ENCODE measurements around the gene MYO1E.
"Not testable (repeated sequence)": the region's sequence is repeated elsewhere in the genome, so short reads cannot be mapped to it uniquely, and the experiment has no call there.

Gene MYO1E

GRCh38 chr15:59166601-59167265 is 205.9 kb downstream of the MYO1E start:
- no peak overlapping the region for H3K4me3 ChIP-seq (ENCODE audit: control insufficient read depth in 1 of 7, extremely low read depth in 1 of 7, insufficient read depth in 4 of 7, low read depth in 2 of 7, low read length in 6 of 7)
- H3K27me3 ChIP-seq (replicated peaks in 2 of 5; ENCODE audit: control insufficient read depth in 4 of 5, insufficient read depth in 5 of 5, low read length in 4 of 5) = no peaks in the 10 kb centered on the region
- WGBS (ENCODE audit: insufficient coverage) = 86% methylated on average over 11 of the region's 11 CpGs
- H3K9me3 ChIP-seq (ENCODE audit: control extremely low read depth in 1 of 5, control insufficient read depth in 4 of 5, insufficient read depth in 2 of 5, low read depth in 1 of 5, low read length in 4 of 5) = no peaks in the 10 kb centered on the region
- peaks cover 0 to 4% (median 0%) of the 10 kb centered on the region in 4 experiments for H3K36me3 ChIP-seq (ENCODE audit: control insufficient read depth in 4 of 4, insufficient read depth in 4 of 4, low read length in 3 of 4)
- ChIA-PET CTCF (interaction anchor here (0.9 to 1.5 kb wide), 2 partner anchors 8 to 362 kb away, joined by 4 read pairs; no protein-coding TSS in a partner anchor), POLR2A (no interaction called here)
- DNase-seq = no peak
- H3K4me1 ChIP-seq (ENCODE audit: control extremely low read depth in 1 of 4, control insufficient read depth in 4 of 4, insufficient read depth in 4 of 4, low read length in 3 of 4) = peaks cover 0 to 33% (median 21%) of the 10 kb centered on the region in 4 experiments
- no peak overlapping the region for H3K27ac ChIP-seq (ENCODE audit: insufficient read depth in 1 of 2, low read depth in 1 of 2, low read length in 2 of 2, poor library complexity in 1 of 2, severe bottlenecking in 2 of 2)

- CTCF ChIA-PET = interaction anchor here (0.9 to 1.5 kb wide), 3 partner anchors 7 to 363 kb away, joined by 3 to 4 read pairs (median 4); no protein-coding TSS in a partner anchor
Observed at GRCh38 chr15:59166166-59166565, 206.5 kb downstream of the MYO1E start.

GRCh38 chr15:59165726-59166125 is 206.9 kb downstream of the MYO1E start:
- H3K36me3 ChIP-seq (ENCODE audit: control insufficient read depth in 4 of 4, insufficient read depth in 4 of 4, low read length in 3 of 4) = peaks cover 0 to 5% (median 0%) of the 10 kb centered on the region in 4 experiments
- DNase-seq = peak in 2 of 3 donors; percentile 4 to 5
- ChIA-PET CTCF (interaction anchor here (0.9 to 1.2 kb wide), 3 partner anchors 8 to 363 kb away, joined by 3 to 4 read pairs (median 4); no protein-coding TSS in a partner anchor), POLR2A (no interaction called here)
- peaks cover 0 to 29% (median 18%) of the 10 kb centered on the region in 4 experiments for H3K4me1 ChIP-seq (ENCODE audit: control extremely low read depth in 1 of 4, control insufficient read depth in 4 of 4, insufficient read depth in 4 of 4, low read length in 3 of 4)
- no peaks in the 10 kb centered on the region for H3K27me3 ChIP-seq (replicated peaks in 2 of 5; ENCODE audit: control insufficient read depth in 4 of 5, insufficient read depth in 5 of 5, low read length in 4 of 5)
- no peaks in the 10 kb centered on the region for H3K9me3 ChIP-seq (ENCODE audit: control extremely low read depth in 1 of 5, control insufficient read depth in 4 of 5, insufficient read depth in 2 of 5, low read depth in 1 of 5, low read length in 4 of 5)
- H3K4me3 ChIP-seq (ENCODE audit: control insufficient read depth in 1 of 7, extremely low read depth in 1 of 7, insufficient read depth in 4 of 7, low read depth in 2 of 7, low read length in 6 of 7) = no peak overlapping the region
- WGBS (ENCODE audit: insufficient coverage) = 100% methylated on average over 1 of the region's 3 CpGs
- no peak overlapping the region for H3K27ac ChIP-seq (ENCODE audit: insufficient read depth in 1 of 2, low read depth in 1 of 2, low read length in 2 of 2, poor library complexity in 1 of 2, severe bottlenecking in 2 of 2)

More at GRCh38 chr15:59166166-59166565, 206.5 kb downstream of the MYO1E start:
- H3K27me3 ChIP-seq (replicated peaks in 2 of 5; ENCODE audit: control insufficient read depth in 4 of 5, insufficient read depth in 5 of 5, low read length in 4 of 5) = no peaks in the 10 kb centered on the region
- peaks cover 0 to 4% (median 0%) of the 10 kb centered on the region in 4 experiments for H3K36me3 ChIP-seq (ENCODE audit: control insufficient read depth in 4 of 4, insufficient read depth in 4 of 4, low read length in 3 of 4)
- no peak overlapping the region for H3K4me3 ChIP-seq (ENCODE audit: control insufficient read depth in 1 of 7, extremely low read depth in 1 of 7, insufficient read depth in 4 of 7, low read depth in 2 of 7, low read length in 6 of 7)
- H3K27ac ChIP-seq (ENCODE audit: insufficient read depth in 1 of 2, low read depth in 1 of 2, low read length in 2 of 2, poor library complexity in 1 of 2, severe bottlenecking in 2 of 2) = no peak overlapping the region
- H3K9me3 ChIP-seq (ENCODE audit: control extremely low read depth in 1 of 5, control insufficient read depth in 4 of 5, insufficient read depth in 2 of 5, low read depth in 1 of 5, low read length in 4 of 5) = no peaks in the 10 kb centered on the region
- 50% methylated on average over 2 of the region's 4 CpGs for WGBS (ENCODE audit: insufficient coverage)
- DNase-seq = no peak
- H3K4me1 ChIP-seq (ENCODE audit: control extremely low read depth in 1 of 4, control insufficient read depth in 4 of 4, insufficient read depth in 4 of 4, low read length in 3 of 4) = peaks cover 0 to 33% (median 21%) of the 10 kb centered on the region in 4 experiments
- POLR2A ChIA-PET = no interaction called here

GRCh38 chr15:59162080-59162479 is 210.6 kb downstream of the MYO1E start:
- WGBS (ENCODE audit: insufficient coverage) = 86% methylated on average over 5 of the region's 8 CpGs
- POLR2A ChIA-PET = not testable (repeated sequence)

GRCh38 chr15:59160880-59161593 is 211.6 kb downstream of the MYO1E start:
- 96% methylated on average over 23 of the region's 23 CpGs for WGBS (ENCODE audit: insufficient coverage)
- H3K27me3 ChIP-seq (replicated peaks in 2 of 5; ENCODE audit: control insufficient read depth in 4 of 5, insufficient read depth in 5 of 5, low read length in 4 of 5) = no peaks in the 10 kb centered on the region
- CTCF ChIA-PET = interaction anchor here (0.9 to 1.1 kb wide), 3 partner anchors 11 to 332 kb away, joined by 3 to 5 read pairs (median 4); no protein-coding TSS in a partner anchor
- peaks cover 0 to 3% (median under 1%) of the 10 kb centered on the region in 4 experiments for H3K4me1 ChIP-seq (ENCODE audit: control extremely low read depth in 1 of 4, control insufficient read depth in 4 of 4, insufficient read depth in 4 of 4, low read length in 3 of 4)
- H3K36me3 ChIP-seq (ENCODE audit: control insufficient read depth in 4 of 4, insufficient read depth in 4 of 4, low read length in 3 of 4) = peaks cover 0 to 22% (median 1%) of the 10 kb centered on the region in 4 experiments
- H3K4me3 ChIP-seq (ENCODE audit: control insufficient read depth in 1 of 7, extremely low read depth in 1 of 7, insufficient read depth in 4 of 7, low read depth in 2 of 7, low read length in 6 of 7) = no peak overlapping the region
- H3K27ac ChIP-seq (ENCODE audit: insufficient read depth in 1 of 2, low read depth in 1 of 2, low read length in 2 of 2, poor library complexity in 1 of 2, severe bottlenecking in 2 of 2) = no peak overlapping the region
- POLR2A ChIA-PET = no interaction called here
- no peaks in the 10 kb centered on the region for H3K9me3 ChIP-seq (ENCODE audit: control extremely low read depth in 1 of 5, control insufficient read depth in 4 of 5, insufficient read depth in 2 of 5, low read depth in 1 of 5, low read length in 4 of 5)
- DNase-seq = peak in 1 of 3 donors; percentile 19

More at GRCh38 chr15:59162080-59162479, 210.6 kb downstream of the MYO1E start:
- not testable (repeated sequence) for DNase-seq; H3K4me1 ChIP-seq (ENCODE audit: control extremely low read depth in 1 of 4, control insufficient read depth in 4 of 4, insufficient read depth in 4 of 4, low read length in 3 of 4); H3K9me3 ChIP-seq (ENCODE audit: control extremely low read depth in 1 of 5, control insufficient read depth in 4 of 5, insufficient read depth in 2 of 5, low read depth in 1 of 5, low read length in 4 of 5); H3K27ac ChIP-seq (ENCODE audit: insufficient read depth in 1 of 2, low read depth in 1 of 2, low read length in 2 of 2, poor library complexity in 1 of 2, severe bottlenecking in 2 of 2); H3K4me3 ChIP-seq (ENCODE audit: control insufficient read depth in 1 of 7, extremely low read depth in 1 of 7, insufficient read depth in 4 of 7, low read depth in 2 of 7, low read length in 6 of 7); H3K27me3 ChIP-seq (replicated peaks in 2 of 5; ENCODE audit: control insufficient read depth in 4 of 5, insufficient read depth in 5 of 5, low read length in 4 of 5)
- peaks cover 0 to 22% (median 1%) of the 10 kb centered on the region in 4 experiments for H3K36me3 ChIP-seq (ENCODE audit: control insufficient read depth in 4 of 4, insufficient read depth in 4 of 4, low read length in 3 of 4)
- CTCF ChIA-PET = interaction anchor here (0.9 to 1.1 kb wide), 3 partner anchors 10 to 331 kb away, joined by 3 to 5 read pairs (median 4); no protein-coding TSS in a partner anchor

GRCh38 chr15:59159210-59159609 is 213.5 kb downstream of the MYO1E start:
- ChIA-PET POLR2A (no interaction called here), CTCF (interaction anchor here (0.9 to 1.7 kb wide), 4 partner anchors 8 to 369 kb away, joined by 3 to 4 read pairs (median 4); no protein-coding TSS in a partner anchor)
- no peaks in the 10 kb centered on the region for H3K9me3 ChIP-seq (ENCODE audit: control extremely low read depth in 1 of 5, control insufficient read depth in 4 of 5, insufficient read depth in 2 of 5, low read depth in 1 of 5, low read length in 4 of 5)
- no peak for DNase-seq
- no peak overlapping the region for H3K27ac ChIP-seq (ENCODE audit: insufficient read depth in 1 of 2, low read depth in 1 of 2, low read length in 2 of 2, poor library complexity in 1 of 2, severe bottlenecking in 2 of 2)
- WGBS (ENCODE audit: insufficient coverage) = 85% methylated on average over 8 of the region's 9 CpGs
- H3K4me1 ChIP-seq (ENCODE audit: control extremely low read depth in 1 of 4, control insufficient read depth in 4 of 4, insufficient read depth in 4 of 4, low read length in 3 of 4) = no peaks in the 10 kb centered on the region
- H3K27me3 ChIP-seq (replicated peaks in 2 of 5; ENCODE audit: control insufficient read depth in 4 of 5, insufficient read depth in 5 of 5, low read length in 4 of 5) = no peaks in the 10 kb centered on the region
- H3K36me3 ChIP-seq (ENCODE audit: control insufficient read depth in 4 of 4, insufficient read depth in 4 of 4, low read length in 3 of 4) = peaks cover 0 to 20% (median 1%) of the 10 kb centered on the region in 4 experiments
- H3K4me3 ChIP-seq (ENCODE audit: control insufficient read depth in 1 of 7, extremely low read depth in 1 of 7, insufficient read depth in 4 of 7, low read depth in 2 of 7, low read length in 6 of 7) = no peak overlapping the region
